Measurements from ENCODE around the gene HNRNPA1. TPM values are rescaled to one million over a fixed set of nuclear protein-coding genes. Genes with fewer than 3 reads are reported as not detected.
"Not testable (repeated sequence)": the region's sequence is repeated elsewhere in the genome, so short reads cannot be mapped to it uniquely, and the experiment has no call there.

The HNRNPA1 gene
- total RNA-seq, 2 experiments from 2014 or later: 713 to 2,128 TPM

- CTCF ChIA-PET (ENCODE audit: unreplicated experiment): interaction anchor here (0.9 kb wide), 1 partner anchor 46 kb away, joined by 4 read pairs; the partner anchor contains the start of gene COPZ1
- POLR2A ChIA-PET: interaction anchor here (0.6 to 3.7 kb wide), 12 partner anchors 10 to 222 kb away, joined by 3 to 24 read pairs (median 4); partner anchors contain the start of gene COPZ1
Measured at GRCh38 chr12:54279227-54279631, 1.3 kb upstream of the HNRNPA1 start.

GRCh38 chr12:54279632-54280467 is 676 bp upstream of the HNRNPA1 start, which contains the start of gene CBX5:
Gene CBX5, minus strand, starts transcription at chr12:54280122. Its CDS starts 22,472 bp downstream, at chr12:54257650.
- Histone ChIP-seq H3K36me3 (ENCODE audit: insufficient read depth, low read length) (peaks cover 89% of the 10 kb centered on the region), H3K27ac (ENCODE audit: low read depth, low read length, poor library complexity, severe bottlenecking) (peak within 1 kb of the TSS; percentile 85), H3K9me2 (ENCODE audit: insufficient read depth, low read length) (no peaks in the 10 kb centered on the region), H3K4me3 (ENCODE audit: low read depth, low read length, poor library complexity, severe bottlenecking) (peak within 1 kb of the TSS; percentile 89), H2AFZ (ENCODE audit: low read length) (peak within 1 kb of the TSS; percentile 29; the same call in 1 of the 2 replicates), H3K79me2 (ENCODE audit: insufficient read depth, low read depth, low read length) (peaks cover 88% of the 10 kb centered on the region), H3K4me2 (ENCODE audit: low read length) (peak within 1 kb of the TSS; percentile 88), H4K20me1 (ENCODE audit: insufficient read depth, low read length) (peaks cover 41% of the 10 kb centered on the region), H3K9me3 (ENCODE audit: low read length) (no peaks in the 10 kb centered on the region), H3K4me1 (ENCODE audit: insufficient read depth, low read length, poor library complexity, severe bottlenecking) (peaks cover 57% of the 10 kb centered on the region)
- BruUV-seq (replicated peaks): no TSS peak
- ChIA-PET CTCF (ENCODE audit: unreplicated experiment) (interaction anchor here (0.6 to 0.9 kb wide), 3 partner anchors 28 to 78 kb away, joined by 3 to 4 read pairs (median 3); partner anchors contain the start of gene COPZ1), POLR2A (interaction anchor here (0.6 to 3.7 kb wide), 22 partner anchors 8 to 901 kb away, joined by 3 to 24 read pairs (median 4); partner anchors contain the start of genes COPZ1 and NCKAP1L)
- TF ChIP-seq EZH2phosphoT487 (IDR thresholded peaks at IDR 0.05; ENCODE audit: borderline replicate concordance, low read depth, low read length) (no peak), CTCF (conservative IDR thresholded peaks at IDR 0.05; ENCODE audit: low read length) (no peak)
- DNase-seq (ENCODE audit: low spot score): peak; percentile 100
- intact Hi-C loops (cut with micrococcal nuclease; ENCODE audit: unreplicated experiment): loop anchor here (1.0 to 2.0 kb wide), 5 partner anchors 15 to 63 kb away; no protein-coding TSS in a partner anchor

More at GRCh38 chr12:54279227-54279631, 1.3 kb upstream of the HNRNPA1 start:
- H2AFZ ChIP-seq (ENCODE audit: low read length): no peak overlapping the region
- peaks cover 89% of the 10 kb centered on the region for H3K36me3 ChIP-seq (ENCODE audit: insufficient read depth, low read length)
- TF ChIP-seq EZH2phosphoT487 (IDR thresholded peaks at IDR 0.05; ENCODE audit: borderline replicate concordance, low read depth, low read length) (no peak), CTCF (conservative IDR thresholded peaks at IDR 0.05; ENCODE audit: low read length) (no peak)
- H3K4me1 ChIP-seq (ENCODE audit: insufficient read depth, low read length, poor library complexity, severe bottlenecking): peaks cover 52% of the 10 kb centered on the region
- peak overlapping the region; percentile 88 for H3K4me2 ChIP-seq (ENCODE audit: low read length)
- H3K4me3 ChIP-seq (ENCODE audit: low read depth, low read length, poor library complexity, severe bottlenecking): peak overlapping the region; percentile 89
- H4K20me1 ChIP-seq (ENCODE audit: insufficient read depth, low read length): peaks cover 38% of the 10 kb centered on the region
- H3K9me3 ChIP-seq (ENCODE audit: low read length): no peaks in the 10 kb centered on the region
- BruUV-seq (replicated peaks): TSS peak; percentile 71
- intact Hi-C loops (cut with micrococcal nuclease; ENCODE audit: unreplicated experiment): loop anchor here (2.0 kb wide), 2 partner anchors 14 to 26 kb away; no protein-coding TSS in a partner anchor
- no peaks in the 10 kb centered on the region for H3K9me2 ChIP-seq (ENCODE audit: insufficient read depth, low read length)
- peaks cover 91% of the 10 kb centered on the region for H3K79me2 ChIP-seq (ENCODE audit: insufficient read depth, low read depth, low read length)
- peak overlapping the region; percentile 85 for H3K27ac ChIP-seq (ENCODE audit: low read depth, low read length, poor library complexity, severe bottlenecking)
- DNase-seq (ENCODE audit: low spot score): no peak

DNA sequence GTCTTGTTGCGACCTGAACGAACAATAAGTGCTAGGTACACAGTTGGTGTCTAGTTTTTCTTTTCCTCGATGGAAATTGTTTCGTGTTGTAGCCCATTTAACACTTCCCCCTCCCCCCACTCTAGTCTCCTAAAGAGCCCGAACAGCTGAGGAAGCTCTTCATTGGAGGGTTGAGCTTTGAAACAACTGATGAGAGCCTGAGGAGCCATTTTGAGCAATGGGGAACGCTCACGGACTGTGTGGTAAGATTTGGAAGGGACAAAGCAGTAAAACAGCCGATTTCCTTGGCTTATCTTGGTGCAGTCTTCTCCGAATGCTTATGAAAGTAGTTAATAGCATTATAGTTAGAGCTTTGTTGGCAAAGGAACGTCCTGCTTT is 724 bp downstream of the HNRNPA1 start:
- intact Hi-C loops (cut with micrococcal nuclease; ENCODE audit: unreplicated experiment): loop anchor here (2.0 kb wide), 1 partner anchor 64 kb away; no protein-coding TSS in a partner anchor
- POLR2A ChIA-PET: interaction anchor here (0.7 to 3.7 kb wide), 12 partner anchors 8 to 78 kb away, joined by 3 to 24 read pairs (median 4); partner anchors contain the start of gene COPZ1
- H4K20me1 ChIP-seq (ENCODE audit: insufficient read depth, low read length): peaks cover 50% of the 10 kb centered on the region
- peak overlapping the region; percentile 85 for H3K27ac ChIP-seq (ENCODE audit: low read depth, low read length, poor library complexity, severe bottlenecking)
- H3K4me3 ChIP-seq (ENCODE audit: low read depth, low read length, poor library complexity, severe bottlenecking): peak overlapping the region; percentile 89
- H3K9me3 ChIP-seq (ENCODE audit: low read length); H3K9me2 ChIP-seq (ENCODE audit: insufficient read depth, low read length); H2AFZ ChIP-seq (ENCODE audit: low read length); DNase-seq (ENCODE audit: low spot score); BruUV-seq (replicated peaks): not testable (repeated sequence)
- H3K79me2 ChIP-seq (ENCODE audit: insufficient read depth, low read depth, low read length): peaks cover 79% of the 10 kb centered on the region
- H3K36me3 ChIP-seq (ENCODE audit: insufficient read depth, low read length): peaks cover 89% of the 10 kb centered on the region
- peak overlapping the region; percentile 70 for H3K4me2 ChIP-seq (ENCODE audit: low read length)
- H3K4me1 ChIP-seq (ENCODE audit: insufficient read depth, low read length, poor library complexity, severe bottlenecking): peaks cover 61% of the 10 kb centered on the region
- CTCF ChIA-PET (ENCODE audit: unreplicated experiment): interaction anchor here (1.3 kb wide), 1 partner anchor 11 kb away, joined by 6 read pairs; no protein-coding TSS in a partner anchor

GRCh38 chr12:54281694-54282093 is 1.2 kb downstream of the HNRNPA1 start:
- H3K27ac ChIP-seq (ENCODE audit: low read depth, low read length, poor library complexity, severe bottlenecking): peak overlapping the region; percentile 85
- not testable (repeated sequence) for H2AFZ ChIP-seq (ENCODE audit: low read length); DNase-seq (ENCODE audit: low spot score); BruUV-seq (replicated peaks); H3K9me3 ChIP-seq (ENCODE audit: low read length); H3K9me2 ChIP-seq (ENCODE audit: insufficient read depth, low read length)
- H3K36me3 ChIP-seq (ENCODE audit: insufficient read depth, low read length): peaks cover 89% of the 10 kb centered on the region
- H4K20me1 ChIP-seq (ENCODE audit: insufficient read depth, low read length): peaks cover 50% of the 10 kb centered on the region
- H3K4me1 ChIP-seq (ENCODE audit: insufficient read depth, low read length, poor library complexity, severe bottlenecking): peaks cover 59% of the 10 kb centered on the region
- intact Hi-C loops (cut with micrococcal nuclease; ENCODE audit: unreplicated experiment): loop anchor here (2.0 kb wide), 1 partner anchor 65 kb away; no protein-coding TSS in a partner anchor
- peak overlapping the region; percentile 70 for H3K4me2 ChIP-seq (ENCODE audit: low read length)
- peak overlapping the region; percentile 89 for H3K4me3 ChIP-seq (ENCODE audit: low read depth, low read length, poor library complexity, severe bottlenecking)
- ChIA-PET CTCF (ENCODE audit: unreplicated experiment) (interaction anchor here (1.3 kb wide), 1 partner anchor 11 kb away, joined by 6 read pairs; no protein-coding TSS in a partner anchor), POLR2A (interaction anchor here (0.8 to 3.7 kb wide), 11 partner anchors 8 to 77 kb away, joined by 3 to 24 read pairs (median 4); partner anchors contain the start of gene COPZ1)
- H3K79me2 ChIP-seq (ENCODE audit: insufficient read depth, low read depth, low read length): peaks cover 74% of the 10 kb centered on the region

Data from OCI-LY7 (cell line).